BE2C (cell line): Measurements from ENCODE around the gene GID8.

Experiments
- DNase-seq: peaks from one replicate; pipeline ENCODE4 v3.0.0-alpha.2; 2020
- H3K27me3 ChIP-seq: fragments of 250-450 bp; sonication (Bioruptor Pico); 2 replicates; pipeline ENCODE4 v1.5.1; 2020; ENCODE audit warnings: mild to moderate bottlenecking
- H3K36me3 ChIP-seq: fragments of 250-450 bp; sonication (Bioruptor Pico); 2 replicates; pipeline ENCODE4 v1.5.1; 2020; ENCODE audit warnings: mild to moderate bottlenecking
- H3K4me1 ChIP-seq: fragments of 250-450 bp; sonication (Bioruptor Pico); 2 replicates; pipeline ENCODE4 v1.5.1; 2020
- H3K4me3 ChIP-seq: 2 replicates; pipeline ENCODE4 v1.5.1; 2011; ENCODE audit warnings: low read depth, low read length
- H3K9me3 ChIP-seq: fragments of 250-450 bp; sonication (Bioruptor Pico); 2 replicates; pipeline ENCODE4 v1.5.1; 2020
- CTCF ChIP-seq: IDR thresholded peaks from 2 replicates; pipeline ENCODE4 v1.5.1; 2012; ENCODE audit warnings: mild to moderate bottlenecking, low read depth, low read length

Gene GID8

GRCh38 chr20:62967628-62968351 is 29.8 kb downstream of the GID8 start:
- no peak overlapping the region for H3K4me3 ChIP-seq
- no peaks in the 10 kb centered on the region for H3K36me3 ChIP-seq
- H3K9me3 ChIP-seq, result no peaks in the 10 kb centered on the region
- peaks cover 4% of the 10 kb centered on the region for H3K27me3 ChIP-seq
- no peak for TF ChIP-seq CTCF
- H3K4me1 ChIP-seq, result no peaks in the 10 kb centered on the region; the same call in 1 of the 2 replicates
- no peak for DNase-seq

GRCh38 chr20:62968378-62969178 is 30.6 kb downstream of the GID8 start:
- Histone ChIP-seq H3K4me1 (no peaks in the 10 kb centered on the region; the same call in 1 of the 2 replicates), H3K9me3 (no peaks in the 10 kb centered on the region), H3K27me3 (peaks cover 12% of the 10 kb centered on the region), H3K36me3 (no peaks in the 10 kb centered on the region), H3K4me3 (no peak overlapping the region)
- TF ChIP-seq CTCF, result no peak
- no peak for DNase-seq

- DNase-seq, result no peak
- Histone ChIP-seq H3K27me3 (peaks cover 19% of the 10 kb centered on the region), H3K4me3 (no peak overlapping the region), H3K36me3 (no peaks in the 10 kb centered on the region), H3K9me3 (no peaks in the 10 kb centered on the region), H3K4me1 (no peaks in the 10 kb centered on the region; the same call in 1 of the 2 replicates)
- TF ChIP-seq CTCF, result no peak
Measured at GRCh38 chr20:62969179-62969760, 31.3 kb downstream of the GID8 start.

- peaks cover 26% of the 10 kb centered on the region for H3K27me3 ChIP-seq
- no peaks in the 10 kb centered on the region; the same call in 1 of the 2 replicates for H3K4me1 ChIP-seq
- no peak for DNase-seq
- no peaks in the 10 kb centered on the region for H3K36me3 ChIP-seq
- H3K9me3 ChIP-seq, result no peaks in the 10 kb centered on the region
- TF ChIP-seq CTCF, result no peak
- no peak overlapping the region for H3K4me3 ChIP-seq
Measured at GRCh38 chr20:62969939-62970306, 32.0 kb downstream of the GID8 start.

GRCh38 chr20:62970307-62971210 is 32.6 kb downstream of the GID8 start:
- no peaks in the 10 kb centered on the region for H3K9me3 ChIP-seq
- peaks cover 32% of the 10 kb centered on the region for H3K27me3 ChIP-seq
- H3K4me3 ChIP-seq, result no peak overlapping the region
- no peaks in the 10 kb centered on the region for H3K36me3 ChIP-seq
- no peak for TF ChIP-seq CTCF
- DNase-seq, result no peak
- no peaks in the 10 kb centered on the region; the same call in 1 of the 2 replicates for H3K4me1 ChIP-seq
